ENCODE data around the gene IL15RA.

- no peak for TF ChIP-seq CTCF (IDR thresholded peaks at IDR 0.05)
- TF ChIP-seq POLR2A (IDR thresholded peaks at IDR 0.05): peak in 1 of 4 donors; percentile 36
- peak; percentile 61 to 66 for TF ChIP-seq POLR2AphosphoS5 (IDR thresholded peaks at IDR 0.05)
- TF ChIP-seq EP300 (IDR thresholded peaks at IDR 0.05): peak in 1 of 4 donors; percentile 12
These were observed 34.9 kb downstream of the IL15RA start for GRCh38 chr10:5942474-5942873.
